Stimulated activated CD8-positive, alpha-beta memory T cell treated with anti-CD3 and anti-CD28 coated beads, Interleukin-2, amount 100 ng/mL, for 1 hour (primary cell): ENCODE data around the gene TBC1D22A.
"Not testable (repeated sequence)": the region's sequence is repeated elsewhere in the genome, so short reads cannot be mapped to it uniquely, and the experiment has no call there.

Source experiments
- DNase-seq, 2 donors: peaks; one replicate each; pipeline ENCODE4 v3.0.0-alpha.2; 2020; ENCODE audit warnings: low read depth in 2 of 2

The TBC1D22A gene

DNA sequence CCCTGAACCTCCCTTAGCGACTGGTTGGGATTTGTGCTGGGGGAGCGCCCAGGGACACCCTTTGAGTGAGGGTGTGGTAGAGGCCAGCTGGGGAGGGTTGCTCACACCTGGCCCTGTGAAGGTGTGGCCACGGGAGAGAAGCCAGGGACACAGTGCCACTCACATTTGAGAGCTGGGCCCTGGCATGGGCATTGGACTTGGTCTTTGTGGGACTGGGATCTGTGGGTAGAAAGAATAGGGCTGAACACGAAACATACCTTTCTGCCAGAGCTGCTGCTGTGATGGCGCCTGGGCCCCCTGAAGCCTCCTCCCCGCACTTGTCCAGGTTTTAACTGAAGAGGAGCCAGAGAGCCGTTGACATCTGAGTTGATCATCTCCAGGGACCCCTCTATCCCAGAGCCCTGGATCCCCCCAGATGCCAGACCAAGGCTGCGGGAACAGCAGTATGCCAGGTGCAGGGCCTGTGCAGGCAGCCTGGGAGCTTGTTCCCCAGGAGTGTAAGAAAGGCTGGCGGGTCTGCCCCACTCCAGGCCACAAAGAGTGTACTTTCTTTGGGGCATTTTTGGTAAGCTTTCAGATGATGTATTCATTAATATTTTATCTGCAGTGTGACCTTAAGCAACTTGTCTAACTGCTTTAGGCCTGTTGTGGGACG is 284.1 kb downstream of the TBC1D22A start:
- DNase-seq: no peak

DNA sequence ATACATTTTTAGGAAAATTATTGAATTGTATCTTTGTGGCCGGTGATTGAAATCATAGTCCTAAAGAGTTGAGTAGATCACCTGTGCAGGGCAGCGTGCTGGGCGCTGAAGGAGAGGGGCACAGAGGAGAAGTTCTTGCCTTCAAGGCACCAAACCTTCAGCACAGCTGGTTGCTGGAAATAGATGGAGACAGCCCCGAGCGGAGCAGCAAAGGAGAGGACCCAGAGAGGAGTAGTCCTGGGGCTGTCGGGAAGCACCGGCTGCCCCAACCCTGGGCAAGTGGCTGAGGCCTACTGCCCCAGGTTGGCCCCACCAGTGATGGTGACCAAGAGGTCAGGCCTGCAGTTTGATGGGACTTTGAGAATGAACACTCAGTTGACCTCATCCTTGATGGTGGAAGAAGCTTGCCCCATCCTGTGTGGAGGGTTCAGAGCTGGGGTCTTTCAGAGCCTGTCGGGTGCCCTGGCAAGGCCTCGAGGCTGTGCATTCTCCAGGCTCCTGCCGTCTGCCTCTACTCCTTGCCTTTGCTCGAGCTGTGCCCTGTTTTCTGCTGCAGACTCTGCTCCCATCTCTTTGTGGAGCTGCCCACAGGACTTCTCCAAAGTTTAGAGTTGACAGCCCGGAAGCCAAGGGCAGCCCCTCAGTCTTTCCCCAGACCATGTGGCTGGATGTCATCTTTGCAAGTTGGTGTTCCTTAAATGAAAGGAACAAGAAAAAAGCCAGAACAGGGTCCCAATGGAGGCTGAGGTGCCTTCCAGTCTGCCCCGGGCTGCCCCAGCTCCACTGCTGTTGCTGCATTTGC is 285.1 kb downstream of the TBC1D22A start:
- no peak for DNase-seq

DNA sequence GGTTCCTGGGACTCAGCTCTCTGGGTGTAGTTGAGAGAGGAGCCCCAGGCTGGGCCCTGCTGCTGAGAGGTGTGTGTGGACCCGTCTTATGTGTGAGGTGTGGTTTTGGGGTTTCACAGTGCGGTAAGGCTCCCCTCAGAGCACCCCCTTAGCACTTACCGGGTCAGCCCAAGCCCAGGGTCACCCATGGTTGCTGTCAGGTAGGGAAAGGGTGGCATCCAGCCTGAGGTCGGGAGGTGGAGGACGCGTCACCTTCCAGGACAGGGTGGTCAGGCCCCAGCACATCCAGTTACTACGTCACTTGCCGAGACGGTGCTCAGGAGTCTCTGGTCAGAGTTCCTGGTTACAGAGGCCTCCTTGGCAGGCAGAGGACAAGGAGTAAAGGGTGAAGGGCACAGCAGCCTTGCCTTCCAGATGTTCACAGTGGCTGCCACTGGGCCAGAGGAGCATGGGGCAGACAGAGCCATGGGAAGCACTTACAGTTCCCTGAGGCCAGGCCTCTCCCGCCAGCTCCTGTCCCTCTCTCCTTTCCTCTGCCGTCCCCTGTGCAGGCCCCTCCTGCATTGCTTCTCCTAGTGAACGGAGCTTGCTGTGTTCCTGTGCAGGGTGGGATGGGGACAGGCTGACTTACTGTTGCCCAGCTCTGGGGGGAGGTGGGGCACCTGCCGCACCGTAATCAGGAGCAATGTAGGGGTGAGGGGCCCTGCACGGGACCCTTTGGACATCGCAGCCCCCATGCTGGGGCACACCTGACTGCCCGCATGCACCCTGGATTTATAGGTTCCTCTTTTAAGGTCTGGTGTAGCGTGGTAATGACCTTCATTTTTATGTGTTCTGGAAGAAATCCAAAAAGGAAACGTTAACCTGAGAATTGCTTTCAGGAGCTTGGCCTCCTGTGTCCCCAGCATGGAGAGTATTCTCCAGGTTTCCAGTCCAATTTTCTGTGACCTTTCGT is 285.9 kb downstream of the TBC1D22A start:
- no peak for DNase-seq

DNA sequence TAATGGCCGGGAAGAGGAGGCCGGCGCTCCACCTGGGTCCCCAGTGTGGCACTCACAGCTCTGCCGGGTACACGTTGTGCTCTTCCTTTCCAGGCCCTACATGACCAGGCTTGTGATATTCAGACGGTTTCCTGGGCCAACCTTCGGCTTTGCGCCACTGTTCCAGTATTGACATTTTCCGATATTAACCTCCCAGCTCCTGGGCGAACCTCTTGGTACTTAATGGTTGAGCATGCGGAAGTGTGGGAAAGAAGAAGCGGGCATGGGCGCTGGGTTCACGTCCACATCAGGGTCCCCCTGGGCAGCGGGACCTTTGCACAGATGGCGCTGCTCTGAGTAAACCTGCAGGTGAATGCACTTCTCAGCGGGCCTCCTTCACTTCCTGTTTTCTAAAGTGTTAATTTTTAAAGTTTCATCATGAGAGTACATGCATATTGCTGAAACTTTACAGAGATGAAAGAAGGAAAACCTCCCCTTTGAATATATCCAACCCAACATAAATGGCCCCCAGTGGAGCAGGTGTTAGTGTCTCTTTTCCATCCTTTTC is 286.7 kb downstream of the TBC1D22A start:
- no peak for DNase-seq

DNA sequence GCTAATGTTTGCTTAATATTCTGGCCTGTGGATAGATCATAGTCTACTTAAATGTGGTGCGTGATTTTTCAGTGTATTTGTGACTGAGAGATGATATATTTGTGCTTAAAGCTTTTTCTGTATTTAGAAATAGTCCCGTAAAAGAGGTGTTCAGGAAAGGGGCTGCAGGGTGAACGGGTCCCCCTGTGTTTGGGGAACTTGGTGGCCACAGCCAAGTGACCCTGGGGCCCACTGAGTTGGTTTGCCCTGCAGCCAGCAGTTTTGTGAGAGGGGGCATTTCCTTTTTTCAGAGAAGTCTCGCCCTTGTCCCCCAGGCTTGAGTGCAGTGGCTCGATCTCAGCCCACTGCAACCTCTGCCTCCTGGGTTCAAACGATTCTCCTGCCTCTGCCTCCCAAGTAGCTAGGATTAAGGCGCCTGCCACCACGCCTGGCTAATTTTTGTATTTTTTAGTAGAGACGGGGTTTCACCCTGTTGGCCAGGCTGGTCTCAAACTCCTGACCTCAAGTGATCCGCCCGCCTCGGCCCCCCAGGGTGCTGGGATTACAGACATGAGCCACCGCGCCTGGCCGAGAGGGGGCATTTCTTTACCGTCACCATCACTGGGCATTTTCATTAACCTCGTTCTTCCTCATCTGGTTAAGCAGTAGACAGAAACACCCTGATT is 287.4 kb downstream of the TBC1D22A start:
- not testable (repeated sequence) for DNase-seq

DNA sequence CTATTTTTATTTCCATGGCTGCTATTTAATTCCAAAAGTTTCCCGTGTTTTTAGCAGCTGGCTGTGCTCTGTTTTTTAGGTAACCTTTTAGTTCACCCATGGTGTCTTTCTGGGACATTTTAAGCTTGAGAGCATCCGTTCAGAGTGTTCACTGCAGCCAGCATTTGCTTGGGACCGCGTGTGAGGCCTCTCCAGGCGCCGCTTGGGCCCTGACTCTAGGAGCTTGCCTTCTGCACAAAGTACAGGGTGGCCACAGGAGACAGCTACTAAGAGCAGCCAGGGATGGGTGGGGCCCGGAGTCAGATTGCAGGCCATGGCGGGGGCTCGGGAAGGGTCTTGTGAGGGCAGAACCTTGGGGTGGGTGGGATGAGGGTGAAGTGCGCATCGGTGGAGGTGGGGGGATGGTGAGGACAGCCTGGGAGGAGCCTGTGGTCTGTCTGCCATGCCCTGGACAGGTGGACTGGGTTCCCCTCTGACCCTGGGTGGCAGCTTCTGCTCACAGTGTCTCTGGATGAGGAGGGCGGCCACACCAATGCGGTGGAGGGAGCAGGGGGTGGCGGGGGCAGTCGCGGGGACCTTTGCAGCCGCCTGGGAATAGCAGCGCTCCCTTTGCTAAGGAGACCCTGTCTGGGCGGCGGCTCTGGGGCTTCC is 288.1 kb downstream of the TBC1D22A start:
- DNase-seq: no peak

DNA sequence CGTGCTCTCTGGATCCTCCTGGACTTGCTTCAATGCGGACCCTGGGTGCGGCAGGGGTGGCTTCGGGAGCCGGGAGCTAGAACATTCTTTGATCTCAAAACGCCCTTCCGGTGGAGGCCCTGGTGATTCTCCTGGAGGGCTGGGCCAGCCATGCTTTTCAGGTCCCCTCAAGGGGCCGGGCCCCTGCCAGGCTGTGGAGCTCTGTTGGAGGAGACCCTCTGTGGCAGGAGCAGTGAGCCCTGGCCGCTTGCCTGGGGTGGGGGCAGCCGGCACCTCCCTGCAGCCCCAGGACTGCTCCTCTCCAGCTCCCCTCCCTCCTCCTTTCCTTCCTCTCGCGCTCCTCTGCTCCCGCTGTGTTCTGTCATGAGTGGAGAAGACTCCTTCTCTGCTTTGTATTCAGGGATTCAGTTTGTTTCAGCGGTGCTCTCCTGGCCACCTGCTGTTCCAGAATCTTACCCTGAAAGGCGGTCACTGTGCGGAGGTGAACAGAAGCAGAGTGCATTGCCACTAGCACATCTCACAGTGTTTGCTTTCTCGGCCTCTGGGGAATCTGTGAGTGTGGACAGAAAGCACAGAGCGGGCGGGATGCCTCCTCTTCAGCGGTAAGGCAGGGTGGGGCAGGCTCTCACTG is 289.1 kb downstream of the TBC1D22A start:
- no peak for DNase-seq

DNA sequence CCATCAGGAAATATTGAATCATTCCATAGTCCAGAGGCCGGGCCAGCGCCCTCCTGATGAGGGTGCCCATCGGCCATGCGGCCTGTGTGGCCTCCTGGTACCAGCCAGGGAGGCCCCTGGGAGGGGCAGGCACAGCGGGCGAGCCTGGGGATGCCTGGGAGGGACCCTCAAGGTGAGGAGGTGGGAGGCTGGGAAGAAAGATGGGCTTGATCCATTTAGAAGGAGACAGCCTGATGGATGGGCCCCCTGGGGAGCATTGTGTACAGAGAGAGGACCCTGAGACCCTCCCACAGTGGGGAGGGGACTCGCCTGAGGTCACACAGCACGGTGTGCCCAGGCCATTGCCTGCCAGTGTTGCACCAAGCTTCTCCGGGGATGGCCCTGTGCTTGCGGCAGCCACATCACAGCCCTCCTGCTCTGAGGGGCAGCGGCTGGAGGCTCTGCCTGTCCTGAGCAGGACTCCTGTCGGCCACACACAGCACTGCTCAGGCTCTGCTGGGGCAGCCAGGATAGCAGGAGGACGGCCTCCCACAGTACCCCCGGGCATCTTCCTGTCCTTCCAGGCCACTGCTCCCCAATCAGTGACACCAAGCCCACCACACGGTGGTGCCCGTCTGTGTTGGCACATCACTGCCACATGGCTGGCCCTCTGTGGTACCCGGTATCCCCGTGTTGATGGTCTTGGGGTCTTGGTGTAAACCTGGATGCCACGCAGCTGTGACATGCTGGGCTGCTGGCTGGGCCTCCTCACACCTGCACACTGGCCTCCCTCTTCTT is 290.0 kb downstream of the TBC1D22A start:
- DNase-seq: no peak

DNA sequence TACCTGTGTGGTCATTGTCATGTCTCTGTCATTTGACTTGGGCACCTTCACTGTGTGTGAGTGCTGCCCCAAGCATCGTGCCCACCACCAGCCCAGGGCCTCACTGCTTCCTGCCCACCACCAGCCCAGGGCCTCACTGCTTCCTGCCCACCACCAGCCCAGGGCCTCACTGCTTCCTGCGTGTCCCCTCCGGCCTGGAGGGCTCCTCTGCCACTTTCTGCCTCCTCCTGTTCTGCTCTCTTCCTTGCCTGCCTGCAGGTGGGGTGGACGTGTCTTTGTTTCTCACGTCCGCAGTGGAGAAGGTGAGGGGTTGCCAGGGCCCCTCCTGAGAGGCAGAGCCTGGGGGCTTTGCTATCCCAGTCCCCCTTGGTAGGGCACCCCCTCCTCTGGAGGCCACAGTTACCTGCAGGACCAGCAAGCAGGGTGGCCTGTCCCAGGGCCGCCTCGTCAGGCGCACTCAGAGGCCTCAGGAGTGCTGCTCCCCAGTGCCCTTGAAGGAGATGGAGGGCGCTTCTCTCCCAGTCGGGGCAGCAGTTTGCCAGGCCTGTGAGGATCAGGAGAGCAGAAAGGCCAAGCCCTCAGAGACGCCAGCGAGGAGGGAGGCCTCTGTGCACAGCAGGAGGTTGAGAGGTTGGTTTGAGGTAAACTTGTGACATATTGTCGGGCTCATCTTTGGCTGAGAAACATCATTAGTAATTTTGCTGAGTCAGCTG is 290.7 kb downstream of the TBC1D22A start:
- no peak for DNase-seq

DNA sequence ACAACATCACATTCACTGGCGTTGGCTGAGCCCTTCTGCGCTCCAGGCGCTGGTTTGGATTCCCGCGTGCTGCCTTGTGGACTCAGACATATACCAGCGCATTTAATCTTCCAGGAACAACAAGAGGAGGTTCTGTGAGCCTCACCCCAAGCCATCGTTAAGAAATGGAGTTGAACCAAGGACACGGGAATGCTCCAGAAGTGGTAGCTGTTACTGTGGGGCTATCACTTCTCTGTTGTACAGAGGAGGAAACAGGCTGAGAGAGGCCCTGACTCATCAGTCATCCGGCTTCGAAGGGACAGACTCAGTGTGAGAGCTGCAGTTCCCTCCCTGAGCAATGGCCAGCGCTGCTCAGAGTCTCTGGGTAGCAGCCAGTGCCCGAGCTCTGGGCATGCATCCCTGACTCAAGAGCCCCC is 291.3 kb downstream of the TBC1D22A start:
- DNase-seq: no peak

DNA sequence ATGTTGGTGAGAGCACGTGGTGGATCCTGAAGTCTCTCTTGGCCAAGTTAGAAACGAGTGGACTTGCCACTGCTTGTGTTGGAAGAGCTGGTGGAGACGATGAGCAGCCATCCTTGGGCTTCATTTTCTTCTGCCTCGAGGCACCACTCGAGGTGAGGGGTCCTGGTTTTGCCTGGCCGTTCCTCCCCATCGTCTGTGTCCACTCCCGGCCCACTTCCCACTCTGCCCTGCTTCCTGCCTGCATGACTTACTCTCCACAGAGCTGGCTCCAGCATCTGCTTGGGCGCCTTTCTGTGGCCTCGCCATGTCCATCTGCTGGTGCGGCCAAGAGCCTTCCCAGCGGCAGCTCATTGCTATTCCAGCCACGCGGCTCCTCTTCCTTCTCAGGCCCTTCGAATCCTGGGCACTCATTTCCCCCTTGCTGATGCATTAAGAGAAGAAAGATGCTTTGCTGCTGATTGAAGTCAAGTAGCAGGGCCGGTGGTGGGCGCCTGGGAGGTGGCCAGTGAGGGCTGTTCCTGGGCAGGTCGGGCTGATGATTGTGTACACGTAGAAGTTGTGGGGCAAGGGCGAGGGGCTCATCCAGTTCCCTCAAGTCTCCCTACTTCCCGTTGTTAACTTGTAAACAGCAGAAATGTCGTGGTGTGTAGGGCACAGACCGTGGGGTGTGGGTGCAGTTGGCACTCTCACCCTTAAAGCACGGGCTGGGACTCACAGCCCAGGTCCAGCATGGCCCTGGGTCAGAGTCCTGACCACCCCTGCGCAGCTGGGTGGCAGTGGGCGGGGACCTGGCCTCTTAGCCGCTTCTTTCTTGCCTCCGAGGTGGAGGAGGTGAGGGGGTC is 292.0 kb downstream of the TBC1D22A start:
- DNase-seq: no peak

DNA sequence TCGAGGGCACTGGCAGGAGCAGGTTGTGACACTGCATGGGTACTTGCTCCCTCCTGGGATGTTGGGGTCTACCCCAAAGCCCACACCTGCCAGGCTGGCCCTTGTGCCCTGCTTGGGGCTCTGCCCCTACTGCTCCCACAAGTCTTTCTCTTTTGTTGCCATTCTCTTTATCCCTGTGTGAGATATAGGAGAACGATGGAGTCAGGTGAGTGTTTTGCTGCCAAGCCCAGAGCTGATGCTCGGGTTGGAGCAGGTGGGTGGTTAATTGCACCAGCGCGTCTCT is 292.6 kb downstream of the TBC1D22A start:
- no peak for DNase-seq

DNA sequence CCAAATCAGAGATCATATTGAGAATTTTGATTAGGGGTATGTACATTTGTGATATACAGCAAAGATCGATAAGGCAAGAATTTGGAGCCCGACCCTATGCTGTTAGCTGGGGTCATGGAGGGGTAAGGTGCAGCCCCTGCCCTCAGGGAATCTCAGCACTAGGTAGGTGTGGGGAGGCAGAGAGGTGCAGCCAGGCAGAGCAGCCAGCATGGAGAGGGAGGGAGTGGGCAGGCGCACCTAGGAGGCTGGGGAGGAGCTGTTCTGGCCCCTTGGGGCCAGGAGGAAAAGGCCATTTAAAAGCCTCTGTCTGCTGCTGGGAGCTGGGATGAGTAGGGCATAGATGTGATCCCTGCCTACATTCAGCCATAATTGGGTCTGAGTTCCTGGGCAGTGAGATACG is 293.0 kb downstream of the TBC1D22A start:
- DNase-seq: no peak

DNA sequence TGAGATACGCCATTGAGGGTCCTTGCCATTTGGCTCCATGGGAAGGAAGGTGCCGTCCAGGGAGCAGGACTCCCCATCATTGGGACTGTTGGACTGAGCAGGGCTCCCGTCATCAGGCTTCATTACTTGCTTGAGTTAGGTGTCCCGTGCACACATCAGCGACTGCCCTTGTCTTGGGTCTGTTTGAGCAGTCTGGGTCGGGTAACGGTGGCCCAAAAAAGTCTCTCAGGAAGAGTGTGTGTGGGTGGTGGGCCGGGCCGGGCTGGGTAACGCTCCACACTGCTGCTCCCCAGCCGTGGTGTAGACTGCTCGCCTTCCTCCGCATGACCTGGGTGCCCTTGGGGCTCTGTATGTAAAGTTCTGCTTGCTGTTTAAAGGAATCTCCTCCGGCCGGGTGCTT is 293.5 kb downstream of the TBC1D22A start:
- no peak for DNase-seq

DNA sequence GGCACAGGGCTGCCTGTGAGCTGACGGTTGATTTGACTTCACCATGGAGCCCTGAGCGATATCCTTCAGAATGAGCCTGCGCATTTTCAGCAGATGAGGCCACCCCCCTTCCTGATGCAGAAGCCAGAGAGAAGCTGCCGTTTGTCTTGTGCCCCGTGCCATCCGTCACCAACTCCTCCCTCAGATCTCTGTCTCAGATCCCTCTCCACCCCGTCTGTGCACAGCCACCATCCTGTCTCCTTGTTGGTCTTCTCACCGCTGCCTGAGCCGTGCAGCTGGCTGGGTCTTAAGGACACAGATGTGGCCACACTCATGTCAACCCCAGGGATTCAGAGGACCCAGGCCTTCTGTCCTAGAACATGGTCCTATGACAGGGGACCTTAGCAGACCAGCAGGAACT is 293.9 kb downstream of the TBC1D22A start:
- DNase-seq: no peak

DNA sequence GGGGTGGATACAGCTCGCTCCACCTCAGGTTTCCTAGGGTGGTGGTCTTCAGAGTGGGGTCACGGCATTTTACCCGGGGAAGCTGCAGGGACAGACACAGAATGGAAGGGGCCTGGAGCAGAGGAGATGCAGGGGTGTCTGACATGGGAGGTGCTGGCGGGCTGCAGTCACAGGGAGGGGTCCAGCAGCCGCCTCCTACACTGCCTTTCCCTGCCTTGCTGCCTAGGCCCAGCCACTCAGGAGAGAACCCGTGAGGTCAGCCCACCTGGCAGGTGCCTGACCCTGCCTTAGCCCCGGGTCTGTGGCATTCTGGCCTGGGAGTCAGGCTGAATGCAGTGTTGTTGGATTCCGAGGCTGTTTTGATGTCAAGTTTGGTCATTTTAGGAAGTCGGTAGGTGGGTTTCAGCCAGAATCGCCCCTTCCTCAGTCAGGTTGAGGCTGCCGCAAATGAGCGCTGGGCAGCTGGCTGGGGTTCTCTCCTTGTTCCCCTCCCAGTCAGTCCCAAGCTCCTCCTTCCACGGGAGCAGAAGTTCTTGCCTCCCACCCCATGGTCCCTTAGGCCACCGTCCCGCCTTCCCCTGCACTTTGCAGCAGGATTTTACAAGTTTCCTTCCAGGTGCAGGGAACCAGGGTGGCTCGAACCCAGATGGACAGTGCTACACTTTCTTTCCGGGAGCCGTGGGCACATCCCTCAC is 294.5 kb downstream of the TBC1D22A start:
- no peak for DNase-seq

DNA sequence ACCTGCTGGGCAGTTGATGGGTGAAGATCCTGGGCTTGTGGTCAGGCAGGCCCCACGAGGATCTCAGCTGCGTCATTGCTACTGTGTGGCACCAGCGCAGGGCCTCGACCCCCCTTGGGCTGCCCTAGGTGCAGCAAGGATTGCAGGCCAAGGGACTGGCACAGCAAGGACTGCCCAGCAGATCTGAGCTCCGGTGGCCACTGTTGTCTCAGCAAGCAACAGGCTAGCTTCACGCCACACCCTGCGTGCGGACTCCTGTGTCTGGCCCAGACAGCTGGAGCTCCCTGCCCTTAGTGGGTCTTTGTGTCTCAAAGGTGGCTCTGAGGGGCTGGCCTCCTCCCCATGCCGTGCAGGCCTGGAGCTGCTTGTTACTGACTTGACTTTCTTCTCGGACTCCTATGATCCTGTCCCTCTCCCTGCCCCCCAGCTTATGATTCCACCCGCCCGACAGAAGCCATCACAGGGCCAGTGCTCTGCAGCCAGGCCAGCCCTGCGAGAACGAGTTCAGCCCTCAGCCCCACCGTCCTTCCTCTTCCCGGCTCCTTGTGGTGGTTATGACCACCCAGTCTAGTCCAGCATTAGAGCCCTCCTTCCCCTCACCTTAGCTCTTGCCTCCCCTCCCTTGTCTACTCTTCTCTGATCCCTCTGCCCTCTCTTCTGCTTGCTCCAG is 295.6 kb downstream of the TBC1D22A start:
- no peak for DNase-seq
